Suprapubic skin (tissue), 4 donors: ENCODE measurements around the gene MARK1. TPM values are rescaled to one million over a fixed set of nuclear protein-coding genes. Genes with fewer than 3 reads are reported as not detected.

Experiments
- DNase-seq, 2 donors: peaks; one replicate each; pipeline ENCODE4 v3.0.0-alpha.2; 2019; ENCODE audit warnings: low spot score in 2 of 2
- H3K27ac ChIP-seq: fragments of 200-600 bp; sonication (generic); one replicate; pipeline ENCODE4 v1.5.1; 2019
- H3K27me3 ChIP-seq: fragments of 200-600 bp; sonication (generic); one replicate; pipeline ENCODE4 v1.5.1; 2019
- H3K36me3 ChIP-seq: fragments of 200-600 bp; sonication (generic); one replicate; pipeline ENCODE4 v1.5.1; 2019
- H3K4me1 ChIP-seq: fragments of 200-600 bp; sonication (generic); one replicate; pipeline ENCODE4 v1.5.1; 2019
- H3K4me3 ChIP-seq: fragments of 200-600 bp; sonication (generic); one replicate; pipeline ENCODE4 v1.5.1; 2019; ENCODE audit warnings: mild to moderate bottlenecking
- H3K9me3 ChIP-seq: fragments of 200-600 bp; sonication (generic); one replicate; pipeline ENCODE4 v1.5.1; 2019
- CTCF ChIP-seq, 2 donors: fragments of 200-600 bp in 1 of 2; fragments of 450-650 bp in 1 of 2; sonication (generic) in 1 of 2; IDR thresholded peaks; one replicate each; pipeline ENCODE4 v1.5.1; 2016 to 2019; ENCODE audit warnings: antibody characterized with exemption in 2 of 2, mild to moderate bottlenecking in 1 of 2, moderate library complexity in 1 of 2
- EP300 ChIP-seq: sonication (generic); formaldehyde crosslinking; IDR thresholded peaks from one replicate; pipeline ENCODE4 v1.6.1; 2017; ENCODE audit warnings: antibody characterized with exemption
- POLR2A ChIP-seq, 2 donors: fragments of 450-650 bp; IDR thresholded peaks; one replicate each; pipeline ENCODE4 v1.6.1; 2017; ENCODE audit warnings: antibody characterized with exemption in 2 of 2, mild to moderate bottlenecking in 2 of 2, moderate library complexity in 2 of 2
- POLR2AphosphoS5 ChIP-seq, 3 donors: sonication (generic); formaldehyde crosslinking; IDR thresholded peaks; one replicate each; pipeline ENCODE4 v1.6.1; 2017; ENCODE audit warnings: antibody characterized with exemption in 3 of 3
- WGBS: methylation state at CpG from one replicate; pipeline ENCODE4 v1.1.5; 2018; 5-methylcytosine and 5-hydroxymethylcytosine counted together
- total RNA-seq, 4 donors: library from RNA; depleted of rRNA; stranded (reverse); fragments of >200 nt; gene quantifications; one replicate each; pipeline ENCODE4 v1.1.0, GENCODE V29; 2016

Gene MARK1
- total RNA-seq, 4 donors from 2014 or later, result 2.9 to 5.2 (median 3.9) TPM

- WGBS, result 76% methylated on average over 7 of the region's 9 CpGs
- Histone ChIP-seq H3K4me1 (peaks cover 4% of the 10 kb centered on the region), H3K4me3 (no peak overlapping the region), H3K27me3 (no peaks in the 10 kb centered on the region), H3K36me3 (peaks cover 3% of the 10 kb centered on the region), H3K27ac (no peak overlapping the region), H3K9me3 (no peaks in the 10 kb centered on the region)
- TF ChIP-seq POLR2AphosphoS5 (IDR thresholded peaks at IDR 0.05) (no peak), EP300 (no peak), CTCF (IDR thresholded peaks at IDR 0.05) (no peak), POLR2A (IDR thresholded peaks at IDR 0.05) (no peak)
- DNase-seq, result no peak
Measured at GRCh38 chr1:220696863-220697231, 168.9 kb downstream of the MARK1 start.

- DNase-seq, result no peak
- Histone ChIP-seq H3K27me3 (no peaks in the 10 kb centered on the region), H3K9me3 (no peaks in the 10 kb centered on the region), H3K4me1 (peaks cover 4% of the 10 kb centered on the region), H3K27ac (no peak overlapping the region), H3K36me3 (peaks cover 3% of the 10 kb centered on the region), H3K4me3 (no peak overlapping the region)
- no peak for TF ChIP-seq CTCF (IDR thresholded peaks at IDR 0.05)
- no peak for TF ChIP-seq POLR2AphosphoS5 (IDR thresholded peaks at IDR 0.05)
- no peak for TF ChIP-seq POLR2A (IDR thresholded peaks at IDR 0.05)
- TF ChIP-seq EP300, result no peak
- WGBS, result 93% methylated on average over 6 of the region's 6 CpGs
Measured at GRCh38 chr1:220697326-220697725, 169.4 kb downstream of the MARK1 start.

GRCh38 chr1:220698607-220699016, 170.7 kb downstream of the MARK1 start:
- no peak for DNase-seq
- Histone ChIP-seq H3K4me1 (peaks cover 4% of the 10 kb centered on the region), H3K4me3 (no peak overlapping the region), H3K27me3 (no peaks in the 10 kb centered on the region), H3K9me3 (no peaks in the 10 kb centered on the region), H3K27ac (no peak overlapping the region), H3K36me3 (peaks cover 3% of the 10 kb centered on the region)
- 77% methylated on average over 5 of the region's 5 CpGs for WGBS
- no peak for TF ChIP-seq EP300
- TF ChIP-seq POLR2A (IDR thresholded peaks at IDR 0.05), result no peak
- TF ChIP-seq CTCF (IDR thresholded peaks at IDR 0.05), result no peak
- no peak for TF ChIP-seq POLR2AphosphoS5 (IDR thresholded peaks at IDR 0.05)

GRCh38 chr1:220699044-220699443, 171.1 kb downstream of the MARK1 start:
- Histone ChIP-seq H3K27ac (no peak overlapping the region), H3K27me3 (no peaks in the 10 kb centered on the region), H3K4me3 (no peak overlapping the region), H3K4me1 (peaks cover 4% of the 10 kb centered on the region), H3K36me3 (peaks cover 3% of the 10 kb centered on the region), H3K9me3 (no peaks in the 10 kb centered on the region)
- no peak for DNase-seq
- WGBS, result 81% methylated on average over 3 of the region's 3 CpGs
- TF ChIP-seq CTCF (IDR thresholded peaks at IDR 0.05) (no peak), POLR2A (IDR thresholded peaks at IDR 0.05) (no peak), POLR2AphosphoS5 (IDR thresholded peaks at IDR 0.05) (no peak), EP300 (no peak)

GRCh38 chr1:220700556-220701179, 172.7 kb downstream of the MARK1 start:
- no peaks in the 10 kb centered on the region for H3K9me3 ChIP-seq
- H3K4me3 ChIP-seq, result no peak overlapping the region
- H3K27ac ChIP-seq, result no peak overlapping the region
- TF ChIP-seq CTCF (IDR thresholded peaks at IDR 0.05) (no peak), POLR2AphosphoS5 (IDR thresholded peaks at IDR 0.05) (no peak), POLR2A (IDR thresholded peaks at IDR 0.05) (no peak), EP300 (no peak)
- no peaks in the 10 kb centered on the region for H3K27me3 ChIP-seq
- peaks cover 3% of the 10 kb centered on the region for H3K36me3 ChIP-seq
- peaks cover 4% of the 10 kb centered on the region for H3K4me1 ChIP-seq
- DNase-seq, result no peak
- 29% methylated on average over 2 of the region's 2 CpGs for WGBS
